MCF 10A (cell line): Measurements from ENCODE around the gene TGM5. TPM values are rescaled to one million over a fixed set of nuclear protein-coding genes. Genes with fewer than 3 reads are reported as not detected.
A peak's percentile ranks its signal among the peaks of the same experiment; 100 is the strongest.

Experiments used
- BruUV-seq: library from RNA; stranded (reverse); fragments of 400-500 nt; replicated peaks from 2 replicates; lab custom pipeline; 2021; lab: Mats Ljungman, UMichigan
- CTCF ChIA-PET: fragments of 300-600 bp; sonication (Branson Sonifier 250); formaldehyde crosslinking; extraction: SDS; loops from one replicate; lab custom pipeline; 2021; ENCODE audit warnings: antibody characterized with exemption, inconsistent platforms; lab: Yijun Ruan, JAX
- POLR2A ChIA-PET: fragments of 300-600, 350-650 bp; sonication (Branson Sonifier 250); formaldehyde crosslinking; extraction: SDS; loops from one replicate; lab custom pipeline; 2020; ENCODE audit warnings: antibody characterized with exemption, inconsistent platforms; lab: Yijun Ruan, JAX
- DNase-seq: peaks from one replicate; pipeline ENCODE4 v3.0.0-alpha.2; 2018; ENCODE audit not compliant: unreplicated experiment
- H3K27ac Mint-ChIP-seq: one replicate; pipeline ENCODE4 v1.8.0; 2022; ENCODE audit warnings: mild to moderate bottlenecking, low read depth, mixed read lengths; ENCODE audit not compliant: unreplicated experiment
- H3K27me3 Mint-ChIP-seq: one replicate; pipeline ENCODE4 v1.8.0; 2022; ENCODE audit warnings: mixed read lengths; ENCODE audit not compliant: insufficient read depth, unreplicated experiment
- H3K36me3 Mint-ChIP-seq: one replicate; pipeline ENCODE4 v1.8.0; 2022; ENCODE audit warnings: mild to moderate bottlenecking, moderate library complexity, mixed read lengths; ENCODE audit not compliant: insufficient read depth, unreplicated experiment
- H3K4me1 Mint-ChIP-seq: one replicate; pipeline ENCODE4 v1.8.0; 2022; ENCODE audit warnings: mixed read lengths; ENCODE audit not compliant: insufficient read depth, unreplicated experiment
- H3K4me3 Mint-ChIP-seq: one replicate; pipeline ENCODE4 v1.8.0; 2022; ENCODE audit warnings: mild to moderate bottlenecking, moderate library complexity, mixed read lengths; ENCODE audit not compliant: unreplicated experiment
- H3K9me3 Mint-ChIP-seq: one replicate; pipeline ENCODE4 v1.8.0; 2022; ENCODE audit warnings: mixed read lengths; ENCODE audit not compliant: unreplicated experiment
- CTCF ChIP-seq: fragments of 200-600 bp; IDR thresholded peaks from one replicate; pipeline ENCODE4 v1.8.0; 2022; ENCODE audit warnings: antibody characterized with exemption, mild to moderate bottlenecking; ENCODE audit not compliant: unreplicated experiment
- intact Hi-C: fragments of 100-400 bp; cut with micrococcal nuclease; formaldehyde crosslinking; loops from 2 replicates; pipeline ENCODE4 v1.14.1; 2022
- total RNA-seq: library from RNA; stranded (reverse); gene quantifications from 2 replicates; pipeline ENCODE4 v1.2.3, GENCODE V29; 2022

The TGM5 gene
- total RNA-seq, 1 experiment from 2014 or later: 0.12 TPM

- BruUV-seq: no TSS peak
- Mint-ChIP-seq H3K4me1 (peaks cover 7% of the 10 kb centered on the region), H3K36me3 (peaks cover 43% of the 10 kb centered on the region), H3K27ac (peak overlapping the region; percentile 93), H3K4me3 (peak overlapping the region; percentile 93), H3K9me3 (no peaks in the 10 kb centered on the region), H3K27me3 (no peaks in the 10 kb centered on the region)
- intact Hi-C loops: loop anchor here (2.0 to 10.0 kb wide), 3 partner anchors 51 to 481 kb away; partner anchors contain the start of gene TMEM62
- POLR2A ChIA-PET: interaction anchor here (0.9 to 5.0 kb wide), 15 partner anchors 8 to 1129 kb away, joined by 3 to 26 read pairs (median 9); partner anchors contain the start of gene UBR1
- DNase-seq: peak; percentile 31
- CTCF ChIA-PET: interaction anchor here (0.6 to 2.4 kb wide), 15 partner anchors 11 to 845 kb away, joined by 3 to 18 read pairs (median 4); no protein-coding TSS in a partner anchor
- TF ChIP-seq CTCF: no peak
Observed at GRCh38 chr15:43186003-43186353, 80.8 kb downstream of the TGM5 start.

DNA sequence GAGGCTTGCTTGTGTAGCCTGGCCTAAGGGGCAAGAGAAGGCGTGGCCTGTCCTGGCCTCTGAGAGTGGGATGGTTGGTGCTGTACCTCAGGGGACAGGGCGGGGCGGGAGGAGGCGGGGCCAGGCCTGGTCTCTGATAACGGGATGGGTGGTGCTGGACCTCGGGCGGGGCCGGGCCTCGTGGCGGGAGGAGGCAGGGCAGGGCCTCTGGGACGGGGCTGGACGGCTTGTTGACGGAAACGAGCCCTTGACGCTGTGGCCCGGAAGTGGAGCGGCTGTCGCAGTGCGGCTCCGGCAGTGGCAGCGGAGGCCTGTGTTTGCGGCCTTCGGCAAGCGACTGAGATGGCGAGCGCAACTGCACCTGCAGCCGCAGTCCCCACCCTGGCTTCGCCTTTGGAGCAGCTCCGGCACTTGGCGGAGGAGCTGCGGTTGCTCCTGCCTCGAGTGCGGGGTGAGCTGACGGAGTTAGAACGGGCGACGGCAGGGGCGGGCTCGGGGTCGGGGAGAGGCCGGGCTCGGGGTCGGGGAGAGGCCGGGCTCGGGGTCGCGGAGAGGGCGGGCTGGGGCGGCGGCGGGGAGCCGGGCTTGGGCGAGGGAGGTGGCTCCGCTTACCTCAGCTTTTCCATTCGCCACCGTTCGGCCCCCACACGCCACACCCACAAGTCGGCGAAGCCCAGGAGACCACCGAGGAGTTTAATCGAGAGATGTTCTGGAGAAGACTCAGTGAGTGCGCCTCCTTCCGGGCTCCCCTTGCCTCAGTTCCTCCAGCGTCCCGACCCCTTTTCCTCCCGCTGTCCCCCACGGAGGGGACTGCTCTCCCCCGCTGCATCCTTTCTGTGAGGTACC, 81.3 kb downstream of the TGM5 start, which contains the start of gene CCNDBP1:
Gene CCNDBP1 (plus strand): TSS at position 247 of the 846 bp plus-strand sequence. CDS start 96 bp downstream, at position 343.
- Mint-ChIP-seq H3K9me3 (no peaks in the 10 kb centered on the region), H3K36me3 (peaks cover 37% of the 10 kb centered on the region), H3K27ac (peak within 1 kb of the TSS; percentile 93), H3K4me1 (peaks cover 10% of the 10 kb centered on the region), H3K4me3 (peak within 1 kb of the TSS; percentile 93), H3K27me3 (no peaks in the 10 kb centered on the region)
- ChIA-PET POLR2A (interaction anchor here (0.9 to 5.0 kb wide), 17 partner anchors 9 to 1128 kb away, joined by 3 to 26 read pairs (median 9); partner anchors contain the start of genes TMEM62 and UBR1), CTCF (interaction anchor here (0.8 to 2.4 kb wide), 9 partner anchors 10 to 143 kb away, joined by 3 to 18 read pairs (median 5); no protein-coding TSS in a partner anchor)
- TF ChIP-seq CTCF: peak; percentile 30
- no TSS peak for BruUV-seq
- intact Hi-C loops: loop anchor here (2.0 to 10.0 kb wide), 3 partner anchors 51 to 481 kb away; partner anchors contain the start of gene TMEM62
- DNase-seq: peak; percentile 88

DNA sequence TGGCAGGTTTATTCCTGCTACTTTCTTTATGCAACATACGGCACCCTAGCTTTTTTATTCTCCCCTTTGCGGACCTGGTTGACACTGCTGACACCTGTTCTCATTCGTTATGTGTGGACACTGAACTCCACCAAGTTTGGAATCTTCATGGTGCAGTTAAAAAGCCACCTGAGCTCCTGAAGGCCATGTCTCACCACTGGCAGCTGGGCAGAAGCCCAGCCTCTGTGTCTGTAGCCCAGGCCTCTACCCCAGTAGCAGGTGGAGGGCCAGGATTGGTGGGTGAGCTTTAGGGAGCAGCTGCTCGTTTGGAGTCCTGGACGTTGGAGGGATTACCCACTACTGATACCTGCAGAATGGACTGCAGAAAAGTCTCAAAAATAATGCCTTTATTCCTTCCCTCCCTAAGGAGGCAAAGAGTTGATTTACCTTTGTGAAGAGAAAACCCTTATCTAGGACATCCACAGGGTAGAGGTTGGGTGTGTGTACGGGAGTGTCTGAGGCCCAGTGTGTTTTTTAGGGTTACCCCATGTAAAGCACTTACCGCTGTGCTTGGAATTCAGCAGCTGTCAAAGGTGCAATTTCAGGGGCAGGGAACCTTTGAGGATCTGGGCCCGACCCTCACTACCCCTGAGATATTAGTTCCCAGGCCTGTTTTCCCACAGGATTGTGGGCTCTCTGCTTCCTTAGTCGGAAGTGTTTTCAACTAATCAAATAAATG, 82.2 kb downstream of the TGM5 start:
- Mint-ChIP-seq H3K4me1 (peaks cover 10% of the 10 kb centered on the region), H3K36me3 (peaks cover 29% of the 10 kb centered on the region), H3K27me3 (no peaks in the 10 kb centered on the region), H3K9me3 (no peaks in the 10 kb centered on the region), H3K4me3 (peak overlapping the region; percentile 93), H3K27ac (peak overlapping the region; percentile 93)
- no peak for TF ChIP-seq CTCF
- ChIA-PET POLR2A (interaction anchor here (0.9 to 5.0 kb wide), 8 partner anchors 8 to 80 kb away, joined by 3 to 26 read pairs (median 7); partner anchors contain the start of gene TMEM62), CTCF (interaction anchor here (0.5 to 2.3 kb wide), 6 partner anchors 20 to 474 kb away, joined by 3 to 14 read pairs (median 4); no protein-coding TSS in a partner anchor)
- no peak for DNase-seq
- no TSS peak for BruUV-seq
- intact Hi-C loops: loop anchor here (10.0 kb wide), 1 partner anchor 50 kb away; the partner anchor contains the start of gene TMEM62
